Thymus (tissue), 11 donors: Measurements from ENCODE around the gene SPTA1. TPM values are rescaled to one million over a fixed set of nuclear protein-coding genes. Genes with fewer than 3 reads are reported as not detected.

ENCODE experiments used
- DNase-seq, 9 donors: peaks; one replicate each; pipeline ENCODE4 v3.0.0-alpha.2; 2013; ENCODE audit warnings: low spot score in 9 of 9, low read depth in 6 of 9, missing footprints in 1 of 9
- H3K27ac ChIP-seq, 2 donors: one replicate each; pipeline ENCODE4 v1.5.1; 2013; ENCODE audit warnings: control low read depth in 1 of 2, low read depth in 1 of 2, low read length in 1 of 2, mild to moderate bottlenecking in 1 of 2, moderate library complexity in 1 of 2
- H3K27me3 ChIP-seq, 2 donors: one replicate each; pipeline ENCODE4 v1.5.1; 2013; ENCODE audit warnings: low read length in 1 of 2; ENCODE audit not compliant: control insufficient read depth in 2 of 2, insufficient read depth in 1 of 2
- H3K36me3 ChIP-seq, 2 donors: one replicate each; pipeline ENCODE4 v1.5.1; 2013; ENCODE audit warnings: low read length in 1 of 2, mild to moderate bottlenecking in 1 of 2, moderate library complexity in 1 of 2; ENCODE audit not compliant: control insufficient read depth in 2 of 2, insufficient read depth in 2 of 2
- H3K4me1 ChIP-seq, 2 donors: one replicate each; pipeline ENCODE4 v1.5.1; 2013; ENCODE audit warnings: low read length in 2 of 2; ENCODE audit not compliant: control insufficient read depth in 2 of 2, insufficient read depth in 2 of 2
- H3K4me3 ChIP-seq, 2 donors: one replicate each; pipeline ENCODE4 v1.5.1; 2013; ENCODE audit warnings: low read length in 2 of 2, control low read depth in 1 of 2, mild to moderate bottlenecking in 1 of 2
- H3K9me3 ChIP-seq, 2 donors: one replicate each; pipeline ENCODE4 v1.5.1; 2013; ENCODE audit warnings: low read length in 1 of 2, mild to moderate bottlenecking in 1 of 2; ENCODE audit not compliant: control insufficient read depth in 2 of 2, insufficient read depth in 1 of 2
- WGBS: extraction: QIAGEN DNeasy Blood & Tissue Kit; methylation state at CpG from one replicate; pipeline ENCODE4 v1.1.7; 2013; 5-methylcytosine and 5-hydroxymethylcytosine counted together
- polyA plus RNA-seq: library from polyadenylated mRNA; stranded (reverse); fragments of 200-250 nt; gene quantifications from one replicate; pipeline ENCODE4 v1.2.3, GENCODE V29; 2013
- total RNA-seq: library from RNA; stranded (reverse); fragments of 120-200 nt; gene quantifications from one replicate; pipeline ENCODE4 v1.2.4, GENCODE V29; 2013
- donor health status: healthy.

Gene SPTA1
- total and polyA plus RNA-seq, 2 donors: 0.41 to 4.6 TPM

DNA sequence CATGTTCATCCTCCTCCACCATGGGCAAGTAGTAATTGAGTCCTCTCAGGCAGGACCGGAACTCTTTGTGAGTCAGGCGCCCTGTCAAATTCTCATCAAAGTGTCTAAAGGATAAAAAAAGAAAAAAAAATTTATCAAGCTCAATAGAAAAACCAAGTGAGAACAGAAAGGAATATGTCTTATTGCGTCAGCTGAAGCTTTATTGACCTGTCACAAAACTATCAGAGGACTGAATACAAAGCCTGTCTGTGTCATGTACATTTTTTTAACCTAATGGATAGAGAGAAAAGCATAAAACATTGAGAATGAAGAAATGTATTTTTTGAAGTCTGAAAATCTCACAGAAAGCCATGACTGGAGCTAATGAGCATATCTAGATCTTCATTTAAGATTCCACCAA lies 72.8 kb downstream of the SPTA1 start:
- Histone ChIP-seq H3K4me3 (no peak overlapping the region), H3K9me3 (no peaks in the 10 kb centered on the region), H3K27ac (no peak overlapping the region), H3K36me3 (no peaks in the 10 kb centered on the region), H3K4me1 (no peaks in the 10 kb centered on the region), H3K27me3 (no peaks in the 10 kb centered on the region)
- no peak for DNase-seq
- WGBS: 97% methylated on average over 3 of the region's 3 CpGs

DNA sequence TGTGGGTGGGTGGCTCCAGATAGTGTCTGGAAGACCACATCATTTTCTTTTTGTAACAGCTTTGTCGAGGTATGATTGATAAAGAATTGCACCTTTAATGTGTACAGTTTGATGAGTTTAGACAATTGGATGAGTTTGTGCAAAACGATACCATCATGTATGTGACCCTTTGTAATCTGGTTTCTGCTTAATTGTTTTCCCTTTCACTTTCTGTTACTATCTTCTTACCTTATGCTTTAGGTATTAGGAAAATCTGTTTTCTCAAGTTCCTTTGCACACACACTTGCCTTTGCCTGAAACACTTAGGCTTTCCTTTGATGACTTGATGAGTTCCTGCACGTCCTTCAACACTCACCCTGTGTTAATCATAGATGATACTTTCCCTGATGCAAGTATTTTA lies 74.6 kb downstream of the SPTA1 start:
- 88% methylated on average over 3 of the region's 3 CpGs for WGBS
- no peaks in the 10 kb centered on the region for H3K9me3 ChIP-seq
- no peaks in the 10 kb centered on the region for H3K27me3 ChIP-seq
- H3K36me3 ChIP-seq: no peaks in the 10 kb centered on the region
- no peak for DNase-seq
- H3K4me1 ChIP-seq: no peaks in the 10 kb centered on the region
- no peak overlapping the region for H3K27ac ChIP-seq
- H3K4me3 ChIP-seq: no peak overlapping the region

DNA sequence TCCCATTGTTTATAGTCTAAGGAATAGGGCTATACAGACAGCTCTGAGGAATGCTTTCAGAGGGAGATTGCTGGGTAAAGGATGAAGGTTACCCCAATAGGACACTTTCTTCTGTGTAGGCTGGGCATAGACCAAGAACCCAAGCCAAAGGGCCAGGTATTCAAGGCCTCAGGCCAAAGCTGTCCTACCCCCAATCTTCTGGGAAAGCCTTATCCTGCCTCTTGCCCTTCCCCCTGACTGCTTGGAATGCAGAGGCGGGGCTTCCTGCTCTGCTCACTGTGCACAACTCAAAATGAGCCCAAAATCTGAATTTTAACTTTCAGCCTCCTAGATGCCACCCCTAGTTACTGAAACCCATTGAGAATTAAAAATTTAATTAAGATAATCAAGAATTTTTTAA lies 79.2 kb downstream of the SPTA1 start:
- 95% methylated on average over 1 of the region's 1 CpG for WGBS
- Histone ChIP-seq H3K4me3 (no peak overlapping the region), H3K4me1 (no peaks in the 10 kb centered on the region)

DNA sequence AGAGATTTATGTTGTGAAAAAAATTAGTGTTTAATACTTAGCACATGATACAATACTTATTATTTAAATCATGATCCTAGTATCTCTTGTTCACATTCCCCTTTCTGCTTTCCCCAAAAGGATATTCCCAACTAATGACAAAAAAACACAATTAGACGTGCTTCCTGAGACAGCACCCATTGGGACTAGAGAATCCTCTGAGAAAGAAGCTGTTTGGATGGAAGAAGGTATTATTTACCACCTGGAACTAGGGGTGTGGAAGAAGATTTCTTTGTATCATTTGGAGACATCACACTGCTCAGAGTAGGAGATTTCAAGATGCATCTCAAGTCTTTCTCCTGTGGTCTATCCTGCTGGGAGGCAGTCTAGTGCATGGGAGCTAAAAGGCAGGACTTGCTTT lies 81.5 kb downstream of the SPTA1 start, which contains the start of gene OR10Z1:
Gene OR10Z1, plus strand, starts transcription at position 301 of the 400 bp plus-strand sequence. CDS start 1,171 bp downstream, outside the sequence.
- no peaks in the 10 kb centered on the region for H3K4me1 ChIP-seq
- no peak for DNase-seq
- H3K27ac ChIP-seq: no peak within 1 kb of the TSS
- no peak within 1 kb of the TSS for H3K4me3 ChIP-seq
- H3K27me3 ChIP-seq: no peaks in the 10 kb centered on the region
- no peaks in the 10 kb centered on the region for H3K9me3 ChIP-seq
- 93% methylated on average over 1 of the region's 1 CpG for WGBS
- H3K36me3 ChIP-seq: no peaks in the 10 kb centered on the region

More for the DNA sequence above, 79.2 kb downstream of the SPTA1 start:
- Histone ChIP-seq H3K27me3 (no peaks in the 10 kb centered on the region), H3K36me3 (no peaks in the 10 kb centered on the region), H3K27ac (no peak overlapping the region), H3K9me3 (no peaks in the 10 kb centered on the region)
- DNase-seq: no peak

- H3K36me3 ChIP-seq: no peaks in the 10 kb centered on the region
- WGBS: 84% methylated on average over 2 of the region's 2 CpGs
- H3K9me3 ChIP-seq: peaks cover 0 to 5% of the 10 kb centered on the region in 2 donors
- no peaks in the 10 kb centered on the region for H3K27me3 ChIP-seq
- no peak overlapping the region for H3K4me3 ChIP-seq
- no peak overlapping the region for H3K27ac ChIP-seq
- no peaks in the 10 kb centered on the region for H3K4me1 ChIP-seq
- no peak for DNase-seq
Observed at GRCh38 chr1:158600735-158601134, 85.8 kb downstream of the SPTA1 start.

DNA sequence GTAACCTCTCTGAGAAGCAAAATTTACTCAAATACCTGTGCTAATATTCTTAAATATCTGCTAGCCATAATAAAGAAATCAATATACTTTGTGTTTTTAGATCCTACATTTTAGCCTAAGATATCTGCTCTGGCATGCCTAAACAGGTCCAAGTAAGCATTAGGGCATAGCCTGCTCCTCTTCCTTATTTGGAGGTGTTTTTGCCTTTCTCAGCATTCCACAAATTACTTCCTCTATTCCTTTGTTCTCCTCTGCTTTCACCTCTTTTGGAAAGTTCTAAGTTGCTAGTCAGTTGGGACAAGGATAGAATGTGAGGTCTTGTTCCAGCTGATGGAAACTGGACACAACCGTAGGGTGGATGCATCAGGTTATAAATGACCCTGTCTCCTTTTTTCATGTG lies 99.6 kb downstream of the SPTA1 start:
- H3K27me3 ChIP-seq: no peaks in the 10 kb centered on the region
- no peak overlapping the region for H3K4me3 ChIP-seq
- H3K9me3 ChIP-seq: peaks cover 0 to 8% of the 10 kb centered on the region in 2 donors
- H3K27ac ChIP-seq: no peak overlapping the region
- H3K4me1 ChIP-seq: no peaks in the 10 kb centered on the region
- H3K36me3 ChIP-seq: no peaks in the 10 kb centered on the region
- 95% methylated on average over 1 of the region's 1 CpG for WGBS
- DNase-seq: no peak

- Histone ChIP-seq H3K4me3 (no peak overlapping the region), H3K9me3 (peaks cover 0 to 8% of the 10 kb centered on the region in 2 donors)
- WGBS: 96% methylated on average over 4 of the region's 4 CpGs
Observed at GRCh38 chr1:158583962-158584361, 102.6 kb downstream of the SPTA1 start.

GRCh38 chr1:158579733-158580132 lies 106.8 kb downstream of the SPTA1 start, which contains the start of gene OR10X1:
Gene OR10X1, minus strand, starts transcription at chr1:158579899. Its CDS starts 0 bp downstream, at chr1:158579899.
- WGBS: 92% methylated on average over 1 of the region's 1 CpG
- no peak for DNase-seq

More at GRCh38 chr1:158583962-158584361, 102.6 kb downstream of the SPTA1 start:
- no peak for DNase-seq
- no peak overlapping the region for H3K27ac ChIP-seq
- no peaks in the 10 kb centered on the region for H3K36me3 ChIP-seq
- H3K4me1 ChIP-seq: no peaks in the 10 kb centered on the region
- H3K27me3 ChIP-seq: no peaks in the 10 kb centered on the region

DNA sequence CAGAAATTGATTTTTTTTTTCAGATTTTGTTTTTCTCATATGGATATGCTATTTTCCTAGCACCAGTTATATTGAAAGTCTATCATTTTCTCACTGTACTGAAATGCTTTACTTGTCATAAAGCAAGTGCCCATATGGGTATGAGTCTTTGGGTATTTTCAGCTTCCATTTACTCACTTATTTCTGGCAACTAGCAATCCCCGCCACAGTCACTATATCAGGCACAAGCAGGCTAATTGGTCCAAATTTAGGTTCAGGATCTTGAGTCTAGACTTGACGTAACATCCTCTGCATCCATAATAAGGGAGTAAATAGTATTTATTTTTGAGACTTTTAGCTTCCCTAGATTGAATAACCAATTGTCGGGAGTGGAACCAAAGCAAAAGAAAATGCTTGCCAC lies 109.0 kb downstream of the SPTA1 start:
- H3K27me3 ChIP-seq: no peaks in the 10 kb centered on the region
- H3K9me3 ChIP-seq: no peaks in the 10 kb centered on the region
- no peak for DNase-seq
- no peaks in the 10 kb centered on the region for H3K36me3 ChIP-seq
- no peak overlapping the region for H3K27ac ChIP-seq
- no peak overlapping the region for H3K4me3 ChIP-seq
- H3K4me1 ChIP-seq: no peaks in the 10 kb centered on the region
- 98% methylated on average over 3 of the region's 3 CpGs for WGBS

More at GRCh38 chr1:158579733-158580132, 106.8 kb downstream of the SPTA1 start, which contains the start of gene OR10X1:
- Histone ChIP-seq H3K27ac (no peak within 1 kb of the TSS), H3K4me3 (no peak within 1 kb of the TSS), H3K9me3 (no peaks in the 10 kb centered on the region), H3K36me3 (no peaks in the 10 kb centered on the region), H3K4me1 (no peaks in the 10 kb centered on the region), H3K27me3 (no peaks in the 10 kb centered on the region)
